HG03175 (cell line): ENCODE data around the gene CEACAM1.
"Not testable (repeated sequence)": the region's sequence is repeated elsewhere in the genome, so short reads cannot be mapped to it uniquely, and the experiment has no call there.

Source experiments
- ATAC-seq: cut with Tn5 transposase; IDR thresholded peaks from one replicate; pipeline ENCODE4 v1.9.1; 2021; ENCODE audit warnings: mild to moderate bottlenecking, moderate library complexity; ENCODE audit not compliant: unreplicated experiment

CEACAM1 gene

DNA sequence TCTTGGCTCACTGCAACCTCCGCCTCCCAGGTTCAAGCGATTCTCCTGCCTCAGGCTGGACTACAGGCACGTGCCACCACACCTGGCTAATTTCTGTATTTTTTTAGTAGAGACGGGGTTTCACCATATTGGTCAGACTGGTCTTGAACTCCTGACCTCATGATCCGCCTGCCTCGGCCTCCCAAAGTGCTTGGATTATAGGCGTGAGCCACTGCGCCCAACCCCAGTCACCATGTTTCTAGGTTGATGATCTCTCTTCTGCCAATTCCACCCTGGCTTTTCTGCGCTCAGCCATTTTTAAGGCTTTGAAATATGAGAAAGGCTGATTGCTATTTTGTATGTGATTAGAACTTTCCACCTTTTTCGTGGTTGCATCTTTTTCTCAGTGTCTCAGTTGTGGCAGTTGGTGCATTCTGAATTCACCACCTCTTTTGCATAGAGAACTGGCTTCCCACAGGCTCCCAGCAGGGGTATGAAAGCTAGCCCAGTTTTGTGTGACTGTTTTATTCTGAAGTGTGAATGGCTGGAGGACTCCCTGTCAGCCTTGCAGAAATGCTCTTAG is 15.5 kb downstream of the CEACAM1 start:
- peak; percentile 62 for ATAC-seq

DNA sequence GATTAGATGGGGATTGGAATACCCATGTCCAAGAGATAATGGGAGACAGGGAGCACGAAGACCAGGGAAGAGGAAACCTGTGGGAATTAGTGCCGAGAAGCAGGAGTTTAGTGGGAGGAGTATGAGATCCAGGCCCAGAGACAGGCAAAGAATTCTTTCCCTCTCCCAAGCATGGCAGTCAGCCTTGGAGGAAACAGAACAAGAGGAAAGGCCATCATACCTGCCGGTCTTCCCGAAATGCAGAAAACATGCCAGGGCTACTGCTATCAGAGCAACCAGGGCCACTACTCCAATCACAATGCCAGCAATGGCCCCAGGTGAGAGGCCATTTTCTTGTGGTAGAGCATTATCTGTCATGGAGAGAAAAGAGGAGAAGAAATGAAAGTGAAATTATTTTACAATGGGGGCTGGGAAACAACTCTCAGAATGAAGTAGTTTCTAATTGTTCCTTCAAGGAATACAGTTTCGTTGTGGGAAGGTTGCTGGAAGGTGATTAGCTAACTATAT is 16.1 kb downstream of the CEACAM1 start:
- no peak for ATAC-seq

DNA sequence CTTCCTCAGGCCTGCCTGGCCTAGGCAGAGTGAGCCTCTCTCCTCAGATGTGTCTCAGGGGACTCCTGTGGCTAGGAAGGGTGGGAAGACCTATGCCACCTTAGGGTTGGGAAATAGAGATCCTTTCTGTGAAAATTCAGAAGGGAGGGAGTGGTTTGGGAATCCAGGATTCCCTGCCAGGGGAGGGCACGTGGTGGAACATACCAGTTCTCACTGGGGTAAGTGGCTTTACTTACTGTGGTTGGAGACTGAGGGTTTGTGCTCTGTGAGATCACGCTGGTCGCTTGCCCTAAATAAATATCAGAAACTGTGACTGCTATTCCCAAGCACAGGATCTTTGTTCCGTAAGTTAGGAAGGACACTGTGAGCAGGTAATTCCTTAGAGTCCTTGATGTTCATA is 16.9 kb downstream of the CEACAM1 start:
- ATAC-seq = no peak

DNA sequence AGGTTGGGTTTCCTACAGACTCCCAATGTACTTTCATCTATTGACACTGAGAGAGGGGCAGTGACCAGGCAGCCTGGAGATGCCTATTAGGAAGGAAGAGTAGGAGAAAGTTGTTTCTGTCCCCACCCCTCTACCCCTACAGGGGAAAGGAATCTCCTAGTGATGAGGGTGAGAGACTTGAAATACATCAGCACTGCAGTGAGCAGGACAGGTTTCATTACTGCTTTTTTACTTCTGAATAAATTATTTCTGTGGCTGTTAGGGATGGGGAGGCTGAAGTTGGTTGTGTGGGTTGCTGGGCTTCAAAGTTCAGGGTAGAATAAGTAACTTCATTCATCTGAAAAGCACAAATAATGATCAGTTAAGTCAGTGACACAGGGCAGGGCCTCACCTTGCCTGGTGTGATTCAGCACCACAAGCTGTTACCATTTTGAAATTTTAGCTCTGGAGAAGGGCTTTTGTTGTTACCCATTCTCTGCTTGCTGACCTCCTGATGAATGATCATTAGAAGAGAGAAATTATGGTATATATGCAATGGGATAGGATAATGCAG is 19.3 kb downstream of the CEACAM1 start:
- no peak for ATAC-seq

DNA sequence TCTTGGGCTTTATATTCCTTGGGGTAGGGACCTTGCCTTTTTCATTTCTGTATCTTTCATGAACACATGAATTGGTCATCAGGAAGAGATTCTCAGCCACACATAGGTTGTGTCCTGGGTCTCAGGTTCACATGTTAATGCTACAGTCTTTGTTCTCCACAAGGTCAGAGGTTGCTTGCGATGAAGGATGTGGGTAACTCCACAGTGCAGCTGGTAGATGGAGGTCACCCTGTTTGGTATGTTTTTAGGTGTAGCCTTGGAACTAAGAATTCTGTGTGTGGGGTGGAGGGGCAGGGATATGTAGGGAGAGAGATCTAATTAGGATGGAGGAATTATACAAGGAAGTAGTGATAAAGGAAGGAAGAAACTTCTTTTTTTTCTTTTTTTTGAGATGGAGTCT is 23.2 kb downstream of the CEACAM1 start:
- ATAC-seq = no peak

DNA sequence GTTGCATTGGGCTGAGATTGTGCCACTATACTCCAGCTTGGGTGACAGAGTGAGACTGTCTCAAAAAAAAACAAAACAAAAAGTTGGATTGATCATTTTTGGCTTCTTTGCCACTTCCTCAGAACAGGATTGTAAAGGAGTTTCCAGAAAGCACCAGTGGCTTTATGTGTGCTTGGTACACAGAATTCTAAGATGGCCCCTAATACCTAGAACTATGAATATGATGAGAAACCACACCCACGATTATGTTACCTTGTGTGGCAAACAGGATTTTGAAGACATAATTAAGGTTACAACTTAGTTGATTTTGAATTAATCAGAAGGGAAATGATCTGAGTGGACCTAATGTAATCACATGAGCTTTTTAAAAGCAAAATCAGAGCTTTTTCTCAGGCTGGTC is 26.5 kb downstream of the CEACAM1 start:
- no peak for ATAC-seq

DNA sequence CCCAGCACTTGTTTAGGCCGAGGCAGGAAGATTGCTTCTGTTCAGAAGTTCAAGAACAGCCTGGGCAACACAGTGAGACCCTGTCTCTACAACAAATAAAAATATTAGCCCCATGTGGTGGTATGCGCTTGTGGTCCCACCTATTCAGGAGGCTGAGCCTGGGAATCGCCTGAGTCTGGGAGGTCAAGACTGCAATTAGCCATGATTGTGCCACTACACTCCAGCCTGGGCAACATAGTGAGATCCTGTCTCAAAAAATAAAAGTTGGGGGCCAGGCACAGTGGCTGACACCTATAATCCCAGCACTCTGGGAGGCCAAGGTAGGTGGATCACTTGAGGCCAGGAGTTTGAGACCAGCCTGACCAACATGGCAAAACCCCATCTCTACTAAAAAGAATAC is 27.0 kb downstream of the CEACAM1 start:
- ATAC-seq = not testable (repeated sequence)

DNA sequence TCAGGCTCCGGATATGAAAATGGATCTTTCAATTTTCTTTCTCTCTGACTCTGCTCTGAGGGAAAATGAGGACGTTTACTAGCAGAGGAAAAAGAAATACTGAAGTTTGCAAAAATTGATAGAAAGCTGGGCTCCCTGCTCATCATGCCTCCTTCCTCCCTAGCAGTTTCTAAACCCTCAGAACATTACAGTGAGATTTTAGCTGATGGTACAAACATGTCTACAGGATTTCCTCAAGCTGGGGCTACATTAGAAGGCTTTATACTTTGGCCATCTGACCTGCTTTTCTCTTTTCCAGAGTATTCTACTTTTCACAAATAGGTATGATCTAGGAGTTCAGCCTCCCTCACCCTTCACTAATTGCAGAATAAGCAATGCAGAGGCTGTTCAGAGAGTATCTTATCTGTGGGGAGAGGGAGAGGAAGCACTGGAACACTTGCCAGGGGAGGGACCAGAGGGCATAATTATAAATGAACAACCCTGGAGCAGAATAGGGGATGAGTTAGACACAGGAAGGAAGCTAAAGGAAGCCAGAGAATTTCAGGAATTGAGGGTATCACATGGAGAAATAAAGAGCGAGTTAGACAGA is 30.0 kb downstream of the CEACAM1 start:
- ATAC-seq = no peak

DNA sequence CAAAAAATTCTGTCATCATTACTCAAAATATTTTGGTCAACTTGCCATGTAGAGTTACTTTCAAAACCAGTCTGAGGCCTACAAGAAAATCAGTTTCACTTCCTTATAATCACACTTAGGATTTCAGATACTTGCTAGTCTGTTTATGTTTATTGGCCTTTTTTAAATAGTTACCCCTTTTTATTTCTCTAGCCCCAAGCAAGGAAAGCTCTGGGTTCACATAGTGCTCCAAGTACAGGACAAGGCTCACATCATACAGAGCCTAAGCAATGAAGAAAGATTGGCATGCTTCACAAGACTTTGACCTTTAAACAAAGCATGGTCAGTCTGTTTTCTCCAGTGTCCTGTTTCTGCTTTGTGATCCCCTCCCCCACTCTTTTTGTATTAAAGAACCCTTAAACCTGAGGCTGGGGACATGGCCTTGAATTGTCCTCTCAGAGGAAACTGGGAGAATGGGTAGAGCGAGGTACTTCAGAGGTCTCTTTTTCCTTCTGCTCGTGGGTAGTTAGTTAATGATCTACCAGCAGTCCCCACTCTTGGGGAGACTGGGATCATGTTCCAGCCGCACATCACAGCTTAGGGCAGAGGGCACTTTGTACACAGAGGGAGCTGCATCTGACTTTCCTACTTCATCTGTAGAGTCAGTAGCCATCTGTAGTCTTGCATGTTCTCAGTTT is 30.7 kb downstream of the CEACAM1 start:
- ATAC-seq = peak; percentile 67

DNA sequence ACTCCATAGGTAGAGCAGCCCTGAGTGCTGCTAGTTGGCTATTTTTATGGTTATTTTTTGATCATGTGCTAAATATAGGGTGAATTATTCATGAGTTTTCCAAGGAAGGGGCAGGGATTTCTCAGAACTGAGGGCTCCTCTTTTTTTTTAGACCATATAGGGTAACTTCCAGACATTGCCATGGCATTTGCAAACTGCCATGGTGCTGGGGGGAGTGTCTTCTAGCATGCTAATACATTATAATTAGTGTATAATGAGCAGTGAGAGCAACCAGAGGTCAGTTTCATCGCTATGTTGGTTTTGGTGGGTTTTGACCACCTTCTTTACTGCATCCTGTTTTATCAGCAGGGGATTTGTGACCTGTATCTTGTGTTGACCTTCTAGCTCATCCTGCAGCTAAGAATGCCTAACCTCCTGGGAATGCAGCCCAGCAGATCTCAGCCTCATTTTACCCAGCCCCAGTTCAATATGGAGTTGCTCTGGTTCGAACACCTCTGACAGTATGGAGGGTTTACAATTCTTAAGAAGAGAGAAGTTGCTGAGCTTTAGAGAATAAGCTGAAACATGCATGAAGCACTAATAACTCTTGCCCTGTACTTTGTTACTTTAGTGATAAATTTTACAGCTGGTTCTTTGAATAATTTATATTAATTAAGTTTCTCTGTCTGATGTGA is 31.7 kb downstream of the CEACAM1 start:
- ATAC-seq = no peak

DNA sequence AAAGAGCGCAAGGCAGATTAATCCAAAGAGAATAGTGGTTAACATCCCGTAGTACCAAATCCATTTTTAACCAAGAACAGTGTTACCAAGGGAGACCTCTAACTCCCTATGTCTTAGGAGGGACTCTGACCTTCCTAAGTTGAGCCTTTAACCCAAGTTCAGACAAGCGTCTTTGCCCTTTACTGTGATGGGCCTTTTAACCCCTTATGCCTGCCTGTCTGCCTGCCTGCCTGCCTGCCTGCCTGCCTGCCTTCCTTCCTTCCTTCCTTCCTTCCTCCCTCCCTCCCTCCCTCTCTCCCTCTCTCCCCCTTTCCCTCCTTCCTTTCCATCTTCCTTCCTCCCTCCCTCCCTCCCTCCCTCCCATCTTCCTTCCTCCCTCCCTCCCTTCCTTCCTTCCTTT is 32.6 kb downstream of the CEACAM1 start:
- ATAC-seq = no peak

DNA sequence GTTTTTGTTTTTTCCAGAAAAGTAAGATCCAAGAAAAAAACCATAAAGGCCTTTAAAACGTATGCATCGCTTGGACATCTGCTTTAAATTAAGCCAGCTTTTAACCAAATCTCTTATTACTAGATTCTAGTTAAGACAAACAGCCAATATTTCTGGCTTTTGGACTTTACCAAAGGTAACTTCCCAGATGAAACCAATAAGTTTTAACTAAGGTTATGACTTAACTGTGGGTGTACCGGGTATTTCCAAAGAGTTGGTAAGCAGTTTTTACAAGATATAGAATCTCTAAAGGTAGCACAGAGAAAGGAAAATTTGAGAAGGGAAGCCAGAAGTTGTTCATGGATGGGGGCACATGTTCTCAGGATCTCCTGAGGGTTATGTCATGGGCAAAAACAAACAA is 34.0 kb downstream of the CEACAM1 start:
- ATAC-seq = no peak

DNA sequence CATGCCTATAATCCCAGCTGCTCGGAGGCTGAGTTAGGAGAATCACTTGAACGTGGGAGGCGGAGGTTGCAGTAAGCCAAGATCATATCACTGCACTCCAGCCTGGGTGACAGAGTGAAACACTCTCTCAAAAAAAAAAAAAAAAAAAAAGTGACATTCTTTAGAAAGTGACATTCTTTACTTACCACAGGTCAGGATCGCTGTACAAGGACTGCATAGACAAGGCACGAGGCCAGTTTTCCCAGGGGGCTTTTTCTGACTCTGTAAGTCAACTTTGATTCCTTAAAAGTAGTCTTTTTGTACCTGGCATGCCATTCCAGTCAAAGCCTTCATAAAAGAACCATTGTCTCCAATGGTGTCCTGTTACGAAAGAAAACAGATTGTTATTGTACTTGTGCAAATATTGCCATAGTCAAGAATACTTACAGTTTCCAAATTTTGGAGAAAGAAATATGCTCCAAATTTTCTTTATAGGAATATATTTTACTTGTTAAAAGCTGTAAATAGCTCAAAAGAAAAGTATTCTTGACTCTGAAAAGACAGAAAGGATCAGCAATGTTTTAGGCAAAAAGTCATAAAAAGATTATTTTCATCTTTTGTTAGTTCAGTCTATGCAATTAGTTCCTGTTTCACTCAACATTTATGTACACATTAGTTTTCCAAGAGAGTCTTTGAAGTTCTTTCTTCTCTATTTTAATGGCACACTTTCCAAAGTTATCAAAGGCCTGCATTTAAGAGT is 39.3 kb downstream of the CEACAM1 start:
- ATAC-seq = no peak

DNA sequence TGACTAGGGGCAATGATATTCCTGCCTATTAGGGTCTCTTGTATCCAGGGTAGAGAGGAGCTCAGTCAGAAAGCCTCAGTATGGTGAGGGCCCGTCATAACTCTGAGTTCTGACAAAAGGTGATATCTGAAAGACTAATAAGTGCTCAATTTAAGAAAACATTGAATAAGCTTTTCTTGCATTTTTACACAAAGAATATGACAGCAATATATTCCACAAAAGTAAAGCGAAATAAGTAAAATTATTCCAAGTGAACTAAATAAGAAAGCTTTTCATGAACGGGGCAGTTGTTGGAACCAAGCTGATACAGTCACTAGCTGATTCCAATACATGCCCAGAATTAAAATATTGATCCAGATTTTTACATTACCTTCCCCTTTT is 40.5 kb downstream of the CEACAM1 start:
- ATAC-seq = no peak

DNA sequence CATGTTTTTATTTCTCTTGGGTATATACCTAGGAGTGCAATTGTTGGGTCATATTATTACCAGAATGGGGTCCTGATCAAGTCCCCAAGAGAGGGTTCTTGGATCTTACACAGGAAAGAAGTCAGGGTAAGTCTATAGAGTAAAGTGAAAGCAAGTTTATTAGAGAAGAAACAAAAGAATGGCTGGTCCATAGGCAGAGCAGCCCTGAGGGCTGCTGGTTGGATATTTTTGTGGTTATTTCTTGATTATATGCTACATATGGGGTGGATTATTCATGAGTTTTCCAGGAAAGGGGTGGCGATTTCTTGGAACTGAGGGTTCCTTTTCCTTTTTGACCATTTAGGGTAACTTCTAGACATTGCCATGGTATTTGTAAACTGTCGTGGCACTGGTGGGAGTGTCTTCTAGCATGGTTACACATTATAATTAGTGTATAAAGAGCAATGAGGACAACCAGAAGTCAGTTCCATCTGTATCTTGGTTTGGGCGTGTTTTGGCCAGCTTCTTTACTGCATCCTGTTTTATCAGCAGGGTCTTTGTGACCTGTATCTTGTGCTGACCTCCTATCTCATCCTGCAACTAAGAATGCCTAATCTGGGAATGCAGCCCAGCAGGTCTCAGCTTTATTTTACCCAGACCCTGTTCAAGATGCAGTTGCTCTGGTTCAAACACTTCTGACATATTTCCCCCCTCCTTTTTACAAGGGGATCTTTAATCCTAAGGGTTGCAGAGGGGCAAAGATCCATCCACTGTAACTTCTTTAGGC is 41.1 kb downstream of the CEACAM1 start:
- ATAC-seq = no peak

DNA sequence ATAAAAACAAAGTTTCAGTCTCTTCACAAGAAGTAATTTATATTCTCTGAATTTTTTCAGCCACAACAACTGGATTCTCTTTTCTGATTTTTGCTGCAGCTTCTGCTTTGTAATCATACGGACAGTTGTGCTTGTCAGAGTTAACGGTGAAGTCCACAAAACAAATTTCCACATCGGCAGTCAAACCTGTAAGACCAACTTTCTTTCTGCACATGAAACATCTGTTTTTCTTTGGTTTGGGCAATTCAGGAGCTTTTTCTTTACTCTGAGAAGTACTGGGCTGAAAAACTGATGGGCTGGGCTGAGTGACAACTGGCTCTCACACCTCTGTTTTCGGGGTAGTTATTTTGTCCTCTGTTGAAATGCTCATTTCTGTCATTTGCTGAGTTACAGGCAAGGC is 43.2 kb downstream of the CEACAM1 start:
- not testable (repeated sequence) for ATAC-seq

DNA sequence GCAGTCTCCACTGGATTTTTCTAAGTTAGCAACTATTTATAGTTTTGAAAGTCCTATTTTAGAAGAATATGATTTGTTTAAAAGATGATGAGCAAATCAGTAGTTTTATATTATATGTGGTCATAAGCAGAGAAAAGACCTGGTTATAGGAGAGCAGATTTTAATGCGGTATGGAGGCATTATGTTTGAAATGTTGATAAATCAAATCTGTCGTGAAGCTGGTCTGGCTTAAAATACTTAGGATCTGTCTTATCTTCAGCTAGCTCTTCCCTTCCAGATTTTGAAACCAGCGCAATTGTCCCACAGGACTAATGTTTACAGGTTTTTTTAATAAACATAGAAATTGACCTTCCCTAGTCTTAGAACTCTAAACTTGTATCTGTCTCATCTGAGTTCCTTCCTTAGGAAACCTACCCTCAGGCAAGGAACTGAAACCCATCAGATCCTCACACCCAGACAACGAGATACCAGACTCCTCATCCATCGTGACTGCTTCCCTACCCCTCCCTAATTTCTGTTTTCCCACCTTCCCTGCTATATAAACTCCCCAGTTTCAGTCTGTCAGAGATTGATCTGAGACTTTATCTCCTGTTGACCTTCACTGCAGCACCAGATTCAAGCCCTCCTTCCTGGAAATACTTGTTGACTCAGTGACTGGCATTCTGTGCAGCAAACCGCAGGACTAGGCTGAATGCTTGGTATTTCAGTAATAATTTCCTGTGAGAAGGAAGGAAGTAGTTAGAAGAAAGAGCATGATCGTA is 47.8 kb downstream of the CEACAM1 start:
- ATAC-seq = no peak

DNA sequence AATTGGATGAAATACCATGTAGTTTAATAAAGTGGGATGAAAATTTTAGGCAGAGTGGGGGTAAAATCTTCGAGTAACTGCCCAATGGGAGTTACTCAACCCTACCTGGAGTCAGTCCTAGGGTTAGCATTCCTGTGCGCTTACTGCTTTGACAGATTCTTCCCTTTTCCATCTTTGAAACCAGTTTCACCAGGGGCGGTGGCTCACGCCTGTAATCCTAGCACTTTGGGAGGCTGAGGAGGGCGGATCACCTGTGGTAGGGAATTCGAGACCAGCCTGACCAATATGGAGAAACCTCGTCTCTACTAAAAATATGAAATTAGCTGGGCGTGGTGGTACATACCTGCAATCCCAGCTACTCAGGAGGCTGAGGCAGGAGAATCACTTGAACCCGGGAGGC is 48.5 kb downstream of the CEACAM1 start:
- no peak for ATAC-seq

DNA sequence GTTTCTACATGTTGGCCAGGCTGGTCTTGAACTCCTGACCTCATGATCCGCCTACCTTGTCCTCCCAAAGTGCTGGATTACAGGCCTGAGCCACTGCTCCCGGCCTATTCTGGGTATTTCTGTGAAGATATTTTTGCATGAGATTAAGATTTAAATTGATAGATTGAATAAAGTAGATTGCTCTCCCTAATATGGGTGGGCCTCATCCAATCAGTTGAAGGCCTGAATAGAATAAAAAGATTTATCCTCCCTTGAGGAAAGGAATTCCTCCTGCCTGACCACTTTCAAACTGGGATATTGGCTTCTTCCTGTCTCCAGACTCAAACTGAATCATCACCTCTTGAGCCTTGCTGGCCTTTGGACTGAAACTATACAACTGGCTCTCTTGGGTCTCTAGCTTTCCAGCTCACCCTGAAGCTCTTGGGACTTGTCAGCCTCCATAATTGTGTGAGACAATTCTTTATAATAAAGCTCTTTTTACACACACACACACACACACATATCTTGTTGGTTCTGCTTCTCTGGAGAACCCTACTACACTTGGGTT is 49.4 kb downstream of the CEACAM1 start:
- ATAC-seq = no peak
